NCI-H510A treated with DMSO at 0.1 percent for 48 hours (cell line): ENCODE results near the gene SMOC1.

ENCODE experiments used
- DNase-seq: peaks from one replicate; lab custom pipeline; 2025; lab: John Stamatoyannopoulos, UW

The SMOC1 gene

GRCh38 chr14:70011098-70011497 lies 131.9 kb downstream of the SMOC1 start:
- DNase-seq: peak; percentile 72

DNA sequence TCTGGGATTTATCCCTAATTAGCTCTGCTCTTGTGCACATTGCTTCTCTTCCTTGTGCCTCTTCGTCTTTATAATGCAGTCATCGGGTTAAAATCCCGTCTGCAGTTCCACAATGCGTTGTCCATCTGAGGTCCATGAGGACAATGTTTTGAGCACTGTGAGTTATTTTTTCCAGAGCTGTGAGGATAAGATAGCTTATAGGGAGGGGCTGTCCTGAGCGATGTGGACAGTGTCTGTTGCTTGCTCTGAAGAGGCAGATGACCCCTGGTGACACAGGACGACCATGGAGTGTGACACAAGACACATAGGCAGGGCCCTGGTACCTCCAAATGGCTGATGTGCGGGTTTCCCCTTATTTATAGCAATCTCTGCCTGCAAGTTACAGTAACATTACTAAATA lies 132.5 kb downstream of the SMOC1 start:
- no peak for DNase-seq

DNA sequence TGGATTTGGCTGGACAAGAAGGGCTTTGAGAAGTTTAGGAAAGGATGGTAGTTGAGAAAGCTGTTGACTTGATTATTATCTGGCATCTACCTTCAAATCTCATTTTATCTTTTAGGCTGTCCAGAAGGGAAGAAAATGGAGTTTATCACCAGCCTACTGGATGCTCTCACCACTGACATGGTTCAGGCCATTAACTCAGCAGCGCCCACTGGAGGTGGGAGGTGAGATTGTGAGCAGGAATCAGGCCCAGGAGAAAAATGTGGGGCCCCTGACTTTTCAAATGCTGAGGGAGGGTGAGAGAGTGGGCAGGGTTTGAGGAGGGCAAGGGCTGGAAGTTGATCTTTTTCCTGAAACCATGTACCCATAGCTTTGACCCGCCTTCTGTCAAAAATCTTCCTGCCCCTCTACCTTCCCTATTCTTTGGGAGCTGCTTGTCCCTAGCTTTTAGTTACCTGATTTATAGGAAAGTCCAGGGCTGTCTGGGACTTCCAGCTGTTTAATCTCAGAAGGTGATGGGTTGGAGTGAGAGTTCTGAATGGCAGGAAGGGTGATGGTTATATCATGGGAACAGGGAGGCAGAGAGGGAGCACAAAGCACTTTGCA lies 134.2 kb downstream of the SMOC1 start:
- no peak for DNase-seq

DNA sequence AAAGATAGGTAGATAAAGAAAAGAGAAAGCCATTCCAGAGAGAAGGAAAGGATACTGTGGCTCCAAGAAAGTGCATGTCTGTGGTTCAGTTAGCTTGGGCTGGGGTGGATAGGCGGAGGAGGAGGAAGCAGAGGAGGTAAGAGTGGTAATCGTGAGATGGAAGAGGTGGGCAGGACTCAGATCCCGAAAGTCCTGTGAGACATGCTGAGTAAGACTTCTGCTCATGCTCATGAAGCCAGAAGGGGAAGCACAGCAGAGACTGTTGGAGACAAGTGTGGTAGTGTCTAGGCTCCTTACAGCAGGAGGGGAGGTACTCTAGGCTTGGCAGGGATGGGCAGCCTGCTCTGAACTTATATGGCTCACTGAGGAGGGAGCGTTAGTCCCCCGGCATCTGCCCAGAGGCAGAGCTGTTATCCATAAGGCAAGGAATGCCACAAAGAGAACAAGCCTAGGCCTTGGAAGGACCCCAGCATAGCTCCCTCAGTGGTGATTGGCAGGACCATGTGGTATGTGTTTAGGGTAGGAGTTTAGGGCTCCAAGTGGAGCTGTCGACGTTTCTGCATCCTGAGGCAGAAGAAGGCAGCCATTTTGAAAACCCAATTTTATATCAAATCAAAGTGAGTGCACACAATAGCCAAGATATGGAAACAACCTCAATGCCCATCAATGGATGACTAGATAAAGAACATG lies 135.3 kb downstream of the SMOC1 start:
- no peak for DNase-seq

DNA sequence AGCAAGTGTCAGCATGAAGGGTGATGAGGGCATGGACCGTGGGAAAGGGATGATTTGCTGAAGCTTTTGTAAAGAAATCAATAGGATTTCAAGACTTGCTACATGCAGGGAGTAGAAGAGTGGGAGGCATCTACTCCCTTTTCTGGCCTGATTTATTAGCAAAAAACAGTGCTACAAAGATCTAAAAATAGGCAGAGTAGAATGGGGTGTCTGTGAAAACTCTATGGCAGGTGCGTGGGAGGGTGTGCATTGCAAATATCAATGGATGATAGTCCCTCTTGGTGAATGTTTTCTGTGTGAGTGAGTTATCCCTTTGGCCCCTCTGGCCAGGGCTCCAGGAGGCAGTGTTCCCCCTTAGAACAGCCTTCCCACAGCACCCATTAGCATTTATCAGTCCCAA lies 139.0 kb downstream of the SMOC1 start:
- DNase-seq: no peak

GRCh38 chr14:70018713-70019211 lies 139.5 kb downstream of the SMOC1 start:
- no peak for DNase-seq

- no peak for DNase-seq
Observed at GRCh38 chr14:70019695-70020094, 140.5 kb downstream of the SMOC1 start.

DNA sequence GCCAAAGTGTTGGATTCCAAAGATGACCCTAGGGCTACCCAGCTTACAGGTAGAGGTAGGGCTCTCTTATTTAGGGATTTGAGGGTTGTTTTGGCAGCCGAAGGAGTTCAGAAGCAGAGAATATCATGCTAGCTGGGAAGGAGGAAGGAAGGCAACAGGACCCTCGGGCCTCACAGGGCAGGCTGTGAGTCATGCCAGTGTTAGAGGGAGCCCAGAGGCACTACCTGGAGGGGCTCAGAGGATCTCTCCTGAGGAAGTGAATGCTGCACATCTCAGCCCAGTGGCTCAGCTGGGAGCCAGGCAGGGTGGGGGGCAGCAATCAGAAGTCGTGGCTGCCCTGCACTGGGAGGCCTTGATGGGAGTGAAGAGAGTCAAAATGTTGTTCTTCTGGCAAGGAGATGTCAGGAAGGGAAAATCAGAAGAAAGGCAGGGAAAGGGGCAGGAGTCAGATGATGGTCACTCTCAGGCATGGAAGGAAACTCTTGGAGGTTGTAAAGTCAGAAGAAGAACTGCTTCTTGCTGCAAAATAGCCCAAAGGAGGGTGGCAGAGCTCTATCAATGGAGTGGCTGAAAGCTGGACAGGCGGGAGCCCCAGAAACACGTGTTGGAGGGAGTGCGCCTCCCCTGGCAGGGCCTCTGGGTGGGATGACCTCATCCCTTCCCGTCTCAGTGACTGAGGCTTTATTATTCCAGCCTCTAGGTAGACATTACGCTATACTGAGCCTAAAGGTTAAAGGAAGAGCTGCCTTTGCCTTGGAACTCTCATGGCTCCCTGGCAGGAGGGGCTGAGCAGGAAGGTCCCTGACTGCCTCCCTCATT lies 141.3 kb downstream of the SMOC1 start:
- DNase-seq: no peak

DNA sequence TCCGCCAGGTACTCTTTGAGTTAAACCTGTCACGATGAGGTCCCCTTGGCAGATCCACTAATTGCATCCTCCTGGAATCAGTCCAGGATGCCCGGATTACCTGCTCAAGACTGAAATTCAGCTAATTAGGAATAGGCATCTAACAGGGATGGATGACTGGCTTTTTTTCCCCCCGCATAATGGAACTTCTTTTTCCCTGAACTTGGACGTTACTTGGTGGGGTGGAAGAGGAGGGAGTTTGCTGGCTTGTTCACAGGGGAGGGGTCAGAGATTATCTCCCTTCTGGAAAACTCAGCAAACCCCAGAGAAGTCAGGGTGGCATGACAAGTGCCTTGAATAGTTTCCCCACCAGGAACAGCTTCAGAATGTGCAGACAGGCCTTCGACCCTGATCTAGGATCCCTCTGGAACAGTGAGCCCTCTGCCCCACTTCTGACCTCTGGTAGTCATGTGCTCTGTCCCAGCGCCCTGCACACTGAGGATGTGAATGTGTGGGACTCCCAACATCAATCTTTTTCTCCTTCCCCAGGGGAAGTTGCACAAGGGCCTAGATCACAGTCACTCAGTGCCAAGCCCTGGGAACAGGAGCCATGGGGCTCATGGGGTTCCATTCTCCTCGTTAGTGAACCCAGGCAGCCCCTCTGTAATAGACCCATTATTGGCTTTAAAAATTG lies 142.5 kb downstream of the SMOC1 start:
- DNase-seq: no peak

DNA sequence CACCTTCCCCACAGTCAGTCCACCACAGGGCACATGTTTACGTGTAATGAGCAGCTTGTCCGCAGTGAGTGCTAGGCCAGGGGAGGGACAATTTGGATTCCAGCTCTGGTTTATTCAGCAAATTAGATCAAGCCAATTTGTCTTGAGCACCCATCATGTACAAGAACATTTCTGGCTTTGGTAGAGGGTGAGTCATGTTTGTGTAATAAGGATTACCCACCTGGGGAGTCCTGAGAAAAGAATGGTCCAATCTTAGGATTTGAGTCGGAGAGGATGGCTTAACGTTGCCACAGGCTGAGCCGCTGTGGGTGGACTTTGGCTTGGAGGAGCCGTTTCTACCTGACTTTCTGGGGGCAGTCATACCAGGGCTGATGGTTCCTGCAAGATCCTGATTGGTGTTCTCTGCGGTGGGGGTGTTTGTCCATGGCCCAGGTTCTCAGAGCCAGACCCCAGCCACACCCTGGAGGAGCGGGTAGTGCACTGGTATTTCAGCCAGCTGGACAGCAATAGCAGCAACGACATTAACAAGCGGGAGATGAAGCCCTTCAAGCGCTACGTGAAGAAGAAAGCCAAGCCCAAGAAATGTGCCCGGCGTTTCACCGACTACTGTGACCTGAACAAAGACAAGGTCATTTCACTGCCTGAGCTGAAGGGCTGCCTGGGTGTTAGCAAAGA lies 143.7 kb downstream of the SMOC1 start:
- DNase-seq: no peak

GRCh38 chr14:70023871-70024270 lies 144.7 kb downstream of the SMOC1 start:
- no peak for DNase-seq

DNA sequence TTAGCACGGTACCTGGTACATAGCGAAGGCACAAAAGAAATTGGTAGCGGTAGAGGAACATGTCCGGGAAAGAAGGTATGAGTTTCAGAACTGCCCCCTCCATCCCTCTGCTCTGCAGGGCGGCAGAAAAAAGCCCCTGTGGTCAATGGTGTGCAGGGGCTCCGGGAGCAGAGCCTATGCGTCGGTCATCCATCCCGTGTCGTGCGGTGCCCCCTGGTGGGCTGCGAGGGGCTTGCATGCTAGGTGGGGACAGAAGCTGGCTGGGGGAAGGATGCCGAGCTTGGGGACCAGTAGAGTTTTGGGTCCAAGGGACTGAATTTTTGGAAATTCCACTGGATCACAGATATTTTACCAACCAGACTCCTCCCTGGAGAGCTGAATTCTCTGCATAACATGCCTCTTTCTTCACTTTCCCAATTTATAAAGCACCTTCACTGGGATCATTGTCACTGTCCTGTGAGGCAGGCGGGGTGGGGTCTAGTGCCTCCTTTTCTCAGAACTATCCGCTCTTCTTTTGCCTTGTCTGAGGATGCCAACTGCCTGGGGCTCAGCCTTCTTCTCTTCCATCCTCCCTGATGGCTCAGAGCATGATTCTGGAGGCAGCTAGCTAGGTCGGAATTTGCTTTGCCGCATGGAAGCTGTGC lies 148.7 kb downstream of the SMOC1 start:
- DNase-seq: peak; percentile 74

GRCh38 chr14:70029296-70030132 lies 150.3 kb downstream of the SMOC1 start:
- DNase-seq: no peak

- no peak for DNase-seq
Observed at GRCh38 chr14:70032016-70032415, 152.8 kb downstream of the SMOC1 start.

GRCh38 chr14:70032447-70032846 lies 153.2 kb downstream of the SMOC1 start:
- no peak for DNase-seq

- DNase-seq: no peak
Observed at GRCh38 chr14:70033116-70033515, 153.9 kb downstream of the SMOC1 start.

- no peak for DNase-seq
Observed at GRCh38 chr14:70033561-70033960, 154.3 kb downstream of the SMOC1 start.

DNA sequence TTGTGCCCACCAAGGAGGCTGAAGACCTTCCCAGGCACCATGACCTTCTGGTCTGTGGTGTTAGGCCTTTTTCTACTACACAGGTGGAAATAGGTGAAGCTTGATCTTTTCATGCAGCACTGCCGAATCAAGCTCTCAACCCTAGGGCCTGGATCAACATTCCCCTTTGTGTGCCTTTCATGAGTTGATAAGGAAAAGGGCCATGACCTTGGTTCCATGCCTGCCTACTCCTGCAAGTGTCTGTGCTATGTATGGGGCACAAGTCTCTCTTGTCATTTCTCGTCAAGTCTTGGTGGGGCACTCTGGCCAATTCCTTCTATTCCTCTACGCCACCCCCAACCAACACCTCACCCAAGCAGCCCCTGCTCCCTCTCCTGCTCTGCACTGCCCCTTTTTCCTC lies 155.0 kb downstream of the SMOC1 start:
- DNase-seq: no peak

GRCh38 chr14:70036665-70037064 lies 157.4 kb downstream of the SMOC1 start:
- DNase-seq: no peak

DNA sequence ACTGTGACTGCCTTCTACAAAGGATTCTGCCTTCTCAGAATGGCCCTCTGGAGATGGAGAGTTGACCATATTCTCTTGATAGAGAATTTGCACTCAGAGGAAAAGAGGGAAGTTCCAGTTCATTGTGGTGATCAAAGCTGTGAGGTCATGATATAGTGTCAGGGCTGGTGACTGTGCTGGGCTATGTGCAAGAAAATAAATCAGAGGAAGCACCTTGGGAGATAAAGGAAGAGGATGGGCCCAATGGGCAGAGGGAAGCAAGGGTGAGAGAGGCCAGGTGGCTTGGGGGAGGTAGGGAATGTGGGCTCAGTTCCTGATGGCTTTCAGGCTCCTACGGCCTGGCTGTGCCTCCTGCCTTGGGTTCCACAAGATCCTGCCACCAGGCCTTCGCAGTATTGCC lies 163.8 kb downstream of the SMOC1 start:
- no peak for DNase-seq
